Effector memory CD8-positive, alpha-beta T cell (primary cell): ENCODE measurements around the gene CERKL.

ENCODE experiments used
- ATAC-seq: fragments of 150-1000 bp; cut with Tn5 transposase; replicated peaks from 2 replicates; pipeline ENCODE4 v1.10.0; 2021; ENCODE audit warnings: mild to moderate bottlenecking, moderate library complexity
- DNase-seq, 3 experiments: peaks; one replicate each; pipeline ENCODE4 v3.0.0; 2021
- H3K27ac Mint-ChIP-seq, 2 donors: one replicate each; pipeline ENCODE4 v1.8.0; 2022; ENCODE audit warnings: mild to moderate bottlenecking in 2 of 2, mixed read lengths in 2 of 2, moderate library complexity in 2 of 2
- H3K27me3 Mint-ChIP-seq, 2 donors: one replicate each; pipeline ENCODE4 v1.8.0; 2022; ENCODE audit warnings: mixed read lengths in 2 of 2
- H3K36me3 Mint-ChIP-seq: one replicate; pipeline ENCODE4 v1.8.0; 2022; ENCODE audit warnings: mild to moderate bottlenecking, moderate library complexity, mixed read lengths; ENCODE audit not compliant: insufficient read depth
- H3K4me1 Mint-ChIP-seq, 2 donors: one replicate each; pipeline ENCODE4 v1.8.0; 2022; ENCODE audit warnings: low read depth in 2 of 2, mixed read lengths in 2 of 2
- H3K4me3 Mint-ChIP-seq, 2 donors: one replicate each; pipeline ENCODE4 v1.8.0; 2022; ENCODE audit warnings: mild to moderate bottlenecking in 2 of 2, mixed read lengths in 2 of 2, moderate library complexity in 2 of 2
- H3K9me3 Mint-ChIP-seq, 2 donors: one replicate each; pipeline ENCODE4 v1.8.0; 2022; ENCODE audit warnings: mixed read lengths in 2 of 2

The CERKL gene

DNA sequence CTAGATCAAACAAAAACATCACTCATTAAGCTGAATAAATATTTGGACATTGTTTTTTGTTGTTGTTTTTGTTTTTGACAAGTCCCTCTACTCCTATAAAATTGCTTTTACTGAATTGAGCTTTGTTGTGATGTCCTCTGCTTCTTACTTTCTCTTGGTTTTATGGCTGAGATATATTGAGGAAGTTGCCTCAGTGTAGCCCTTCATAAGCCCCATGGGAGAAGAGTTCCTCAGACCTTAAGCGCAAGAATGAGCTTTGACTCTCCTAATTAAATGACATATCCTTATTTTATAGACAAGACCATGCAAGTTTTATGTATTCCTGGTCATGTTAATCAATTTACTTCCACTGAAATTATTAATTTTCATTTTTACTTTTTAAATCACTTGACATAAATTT is 54.9 kb downstream of the CERKL start:
- H3K27me3 Mint-ChIP-seq: peaks cover 43 to 45% of the 10 kb centered on the region in 2 donors
- peaks cover 0 to 2% of the 10 kb centered on the region in 2 donors for H3K9me3 Mint-ChIP-seq
- no peak overlapping the region for H3K4me3 Mint-ChIP-seq
- no peaks in the 10 kb centered on the region for H3K36me3 Mint-ChIP-seq
- no peak overlapping the region for H3K27ac Mint-ChIP-seq
- ATAC-seq: no peak
- DNase-seq: no peak
- H3K4me1 Mint-ChIP-seq: peaks cover 0 to 4% of the 10 kb centered on the region in 2 donors

DNA sequence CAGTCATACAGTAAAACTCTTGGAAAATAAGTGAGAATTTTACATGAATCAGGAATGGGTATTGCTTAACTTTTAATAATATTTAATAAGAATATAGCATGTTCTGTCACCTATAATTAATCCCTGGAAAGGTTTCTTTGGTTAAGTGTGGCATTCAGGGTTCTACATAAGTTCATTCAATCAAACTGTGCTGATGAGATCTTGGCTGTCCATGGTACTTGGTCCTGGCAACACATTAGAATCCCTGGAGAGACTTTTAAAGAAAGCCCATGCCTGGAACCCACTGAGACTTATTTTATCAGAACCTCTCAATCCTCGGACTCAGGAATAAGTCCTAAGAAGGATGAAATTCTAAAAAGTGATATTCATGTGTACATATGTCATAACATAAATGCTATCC is 60.3 kb downstream of the CERKL start:
- Mint-ChIP-seq H3K27me3 (peaks cover 28 to 29% of the 10 kb centered on the region in 2 donors), H3K4me1 (no peaks in the 10 kb centered on the region), H3K36me3 (no peaks in the 10 kb centered on the region), H3K4me3 (no peak overlapping the region), H3K27ac (no peak overlapping the region), H3K9me3 (no peaks in the 10 kb centered on the region)
- ATAC-seq (no peak), DNase-seq (no peak)

DNA sequence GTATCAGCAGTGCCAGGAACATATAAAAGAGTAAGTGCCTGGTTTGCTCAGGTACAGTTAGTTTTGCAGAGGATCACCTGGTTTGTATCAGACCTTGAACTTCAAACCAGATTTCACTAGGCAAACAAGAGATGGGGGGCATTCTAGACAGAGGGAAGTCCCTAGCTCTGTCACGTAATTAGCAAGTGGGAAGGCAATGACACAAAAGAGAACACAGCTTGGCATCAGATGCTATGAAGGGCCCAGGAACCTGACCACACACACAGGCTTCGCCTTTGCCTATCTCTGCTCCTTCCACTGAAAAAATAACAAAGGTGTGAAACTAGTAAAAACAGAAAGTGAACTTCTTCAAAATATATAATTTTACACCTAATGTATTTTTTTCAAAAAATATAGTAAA is 62.6 kb downstream of the CERKL start:
- no peaks in the 10 kb centered on the region for H3K4me1 Mint-ChIP-seq
- H3K27ac Mint-ChIP-seq: no peak overlapping the region
- no peaks in the 10 kb centered on the region for H3K36me3 Mint-ChIP-seq
- peaks cover 10 to 13% of the 10 kb centered on the region in 2 donors for H3K27me3 Mint-ChIP-seq
- H3K9me3 Mint-ChIP-seq: no peaks in the 10 kb centered on the region
- DNase-seq (no peak), ATAC-seq (no peak)
- H3K4me3 Mint-ChIP-seq: no peak overlapping the region

DNA sequence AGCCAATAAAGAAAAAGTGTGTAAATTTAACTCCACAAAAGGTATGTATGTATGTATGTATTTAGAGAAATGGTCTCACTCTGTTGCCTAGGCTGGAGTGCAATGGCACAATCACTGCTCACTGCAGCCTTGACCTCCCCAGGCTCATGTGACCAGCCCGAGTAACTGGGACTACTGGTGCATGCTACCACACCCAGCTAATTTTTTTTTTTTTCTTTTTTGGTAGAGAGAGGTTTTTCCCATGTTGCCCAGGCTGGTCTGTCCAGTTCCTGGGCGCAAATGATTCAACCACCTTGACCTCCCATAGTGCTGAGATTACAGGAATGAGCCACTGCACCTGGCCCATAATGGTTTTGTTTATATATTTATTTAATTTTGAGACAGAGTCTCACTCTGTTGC is 67.1 kb downstream of the CERKL start:
- Mint-ChIP-seq H3K4me1 (peaks cover 5 to 24% of the 10 kb centered on the region in 2 donors), H3K4me3 (no peak overlapping the region), H3K36me3 (no peaks in the 10 kb centered on the region), H3K9me3 (no peaks in the 10 kb centered on the region), H3K27me3 (peaks cover 15 to 16% of the 10 kb centered on the region in 2 donors), H3K27ac (no peak overlapping the region)
- ATAC-seq (no peak), DNase-seq (no peak)

- no peak overlapping the region for H3K27ac Mint-ChIP-seq
- no peaks in the 10 kb centered on the region for H3K9me3 Mint-ChIP-seq
- H3K4me1 Mint-ChIP-seq: peaks cover 5 to 24% of the 10 kb centered on the region in 2 donors
- DNase-seq (no peak), ATAC-seq (no peak)
- H3K27me3 Mint-ChIP-seq: peaks cover 17 to 23% of the 10 kb centered on the region in 2 donors
- no peaks in the 10 kb centered on the region for H3K36me3 Mint-ChIP-seq
- H3K4me3 Mint-ChIP-seq: no peak overlapping the region
These were observed 68.4 kb downstream of the CERKL start for GRCh38 chr2:181588546-181588945.

DNA sequence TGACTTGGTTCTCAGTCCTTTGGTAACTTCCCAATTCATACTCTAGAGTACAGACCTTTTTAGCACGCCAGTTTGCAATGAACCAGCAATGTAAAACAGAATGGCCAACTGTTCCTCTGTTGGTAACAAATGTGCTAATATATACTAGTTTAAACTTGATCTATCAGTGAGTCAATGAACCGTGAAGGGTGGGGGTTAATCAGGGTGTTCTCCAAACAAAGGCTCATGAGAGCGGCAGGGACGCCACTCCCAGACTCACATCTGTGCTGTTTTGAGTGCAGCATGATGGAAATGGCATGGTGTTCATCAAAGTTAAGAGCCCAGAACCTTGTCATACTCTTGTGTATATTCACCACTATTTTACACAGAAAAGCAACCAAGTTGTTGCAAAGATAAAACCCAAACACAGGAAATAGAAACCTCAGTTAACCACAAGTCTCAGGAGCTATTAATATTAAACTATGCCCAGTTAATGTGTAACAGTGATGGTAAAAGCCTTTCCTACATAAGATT is 70.3 kb downstream of the CERKL start:
- DNase-seq (peak in 1 of 3 experiments; percentile 2), ATAC-seq (peak; percentile 73)
- Mint-ChIP-seq H3K36me3 (no peaks in the 10 kb centered on the region), H3K4me1 (peaks cover 5 to 24% of the 10 kb centered on the region in 2 donors), H3K27me3 (peaks cover 33 to 40% of the 10 kb centered on the region in 2 donors), H3K4me3 (peak overlapping the region in 1 of 2 donors; percentile 24), H3K27ac (peak overlapping the region in 1 of 2 donors; percentile 18), H3K9me3 (no peaks in the 10 kb centered on the region)

GRCh38 chr2:181585732-181586131 is 71.2 kb downstream of the CERKL start:
- no peak for DNase-seq
- H3K36me3 Mint-ChIP-seq: no peaks in the 10 kb centered on the region
- H3K4me1 Mint-ChIP-seq: peaks cover 5 to 24% of the 10 kb centered on the region in 2 donors
- H3K4me3 Mint-ChIP-seq: no peak overlapping the region
- H3K27me3 Mint-ChIP-seq: peaks cover 38 to 49% of the 10 kb centered on the region in 2 donors
- H3K27ac Mint-ChIP-seq: no peak overlapping the region
- ATAC-seq: no peak
- no peaks in the 10 kb centered on the region for H3K9me3 Mint-ChIP-seq

DNA sequence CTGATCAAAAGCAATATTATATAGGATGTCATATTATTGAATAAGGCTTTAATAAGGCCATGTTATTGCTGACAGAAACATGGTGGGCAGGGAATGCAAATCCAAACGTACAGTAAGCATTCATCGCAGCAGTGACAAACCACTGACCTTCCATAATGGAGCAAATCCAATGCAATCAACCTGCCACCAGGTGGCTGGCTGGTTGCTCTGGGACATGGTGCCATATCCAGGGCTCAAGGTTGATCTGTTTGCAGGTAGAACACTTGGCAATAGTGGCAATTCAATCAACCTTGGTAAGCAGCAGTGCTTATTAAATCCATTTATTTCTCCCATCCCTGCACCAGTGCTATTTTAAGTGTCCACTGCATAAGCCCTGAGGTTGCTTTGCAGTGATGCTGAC is 75.4 kb downstream of the CERKL start:
- Mint-ChIP-seq H3K27me3 (peaks cover 28 to 38% of the 10 kb centered on the region in 2 donors), H3K4me3 (no peak overlapping the region), H3K27ac (no peak overlapping the region)

GRCh38 chr2:181578829-181579228 is 78.1 kb downstream of the CERKL start:
- DNase-seq: no peak
- H3K27me3 Mint-ChIP-seq: peaks cover 27 to 29% of the 10 kb centered on the region in 2 donors
- H3K4me3 Mint-ChIP-seq: no peak overlapping the region
- H3K27ac Mint-ChIP-seq: no peak overlapping the region
- H3K36me3 Mint-ChIP-seq: no peaks in the 10 kb centered on the region
- ATAC-seq: no peak
- H3K9me3 Mint-ChIP-seq: no peaks in the 10 kb centered on the region
- no peaks in the 10 kb centered on the region for H3K4me1 Mint-ChIP-seq

More for the DNA sequence above, 75.4 kb downstream of the CERKL start:
- Mint-ChIP-seq H3K9me3 (no peaks in the 10 kb centered on the region), H3K36me3 (no peaks in the 10 kb centered on the region), H3K4me1 (peaks cover 2 to 10% of the 10 kb centered on the region in 2 donors)
- DNase-seq (no peak), ATAC-seq (no peak)

- Mint-ChIP-seq H3K4me3 (no peak overlapping the region), H3K4me1 (no peaks in the 10 kb centered on the region), H3K9me3 (no peaks in the 10 kb centered on the region), H3K27me3 (peaks cover 8 to 26% of the 10 kb centered on the region in 2 donors), H3K36me3 (peaks cover 3% of the 10 kb centered on the region), H3K27ac (no peak overlapping the region)
- no peak for DNase-seq
- ATAC-seq: no peak
These were observed 80.5 kb downstream of the CERKL start for GRCh38 chr2:181576431-181576830.

- no peaks in the 10 kb centered on the region for H3K4me1 Mint-ChIP-seq
- H3K36me3 Mint-ChIP-seq: peaks cover 3% of the 10 kb centered on the region
- DNase-seq: no peak
- H3K9me3 Mint-ChIP-seq: no peaks in the 10 kb centered on the region
- ATAC-seq: no peak
- no peak overlapping the region for H3K27ac Mint-ChIP-seq
- H3K4me3 Mint-ChIP-seq: no peak overlapping the region
- peaks cover 0 to 20% of the 10 kb centered on the region in 2 donors for H3K27me3 Mint-ChIP-seq
These were observed 81.3 kb downstream of the CERKL start for GRCh38 chr2:181575650-181576025.

DNA sequence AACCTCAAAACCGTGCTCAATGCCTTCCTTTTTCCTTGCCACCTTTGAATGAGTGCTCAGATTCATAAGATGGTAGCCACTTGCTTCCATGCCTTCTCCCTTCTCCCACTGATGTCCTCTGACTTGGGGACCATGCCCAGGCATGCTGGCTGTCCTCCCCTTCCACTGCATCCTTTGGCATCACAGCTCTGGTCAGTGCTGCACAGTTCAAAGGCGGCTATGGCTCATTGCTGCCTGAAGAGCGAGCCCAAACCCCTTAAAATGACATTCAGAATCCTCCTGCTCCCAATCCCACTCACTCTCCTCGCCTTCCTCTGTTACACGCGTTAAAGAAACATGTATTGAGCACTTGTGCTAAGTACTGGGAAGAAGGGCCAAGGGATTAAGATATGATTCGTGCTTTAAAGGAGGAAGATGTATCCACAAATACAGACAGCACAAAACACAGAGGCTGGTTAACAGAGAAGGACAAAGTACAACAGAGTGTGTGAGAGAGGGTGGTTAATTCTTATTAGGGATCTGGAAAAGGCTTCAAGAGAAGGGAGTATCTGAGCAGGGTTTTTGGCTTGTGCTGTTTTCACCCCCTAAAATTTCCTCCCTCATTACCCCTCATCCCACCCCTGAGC is 81.8 kb downstream of the CERKL start:
- no peaks in the 10 kb centered on the region for H3K9me3 Mint-ChIP-seq
- no peak overlapping the region for H3K27ac Mint-ChIP-seq
- ATAC-seq: no peak
- H3K4me1 Mint-ChIP-seq: no peaks in the 10 kb centered on the region
- no peak for DNase-seq
- H3K27me3 Mint-ChIP-seq: peaks cover 0 to 19% of the 10 kb centered on the region in 2 donors
- H3K4me3 Mint-ChIP-seq: no peak overlapping the region
- H3K36me3 Mint-ChIP-seq: peaks cover 3% of the 10 kb centered on the region

DNA sequence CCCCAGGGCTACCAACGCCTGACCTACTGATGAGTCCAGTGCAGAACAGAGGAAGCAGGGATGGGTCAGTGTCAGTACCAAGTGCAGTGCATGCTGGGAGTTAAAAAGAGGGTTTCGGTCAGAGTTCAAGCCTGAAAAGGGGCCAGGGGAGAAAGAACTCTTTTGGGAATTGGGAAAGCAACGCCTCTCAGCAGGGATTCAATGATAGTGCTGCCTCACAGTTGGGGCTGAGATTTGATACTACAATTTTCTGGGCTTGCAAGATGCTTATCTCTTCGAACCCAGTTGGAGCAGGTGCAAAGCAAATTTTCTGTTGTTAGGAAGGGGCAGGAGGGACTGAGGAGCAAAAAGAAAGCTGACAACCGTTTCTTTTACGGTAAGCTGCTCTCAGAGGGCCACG is 82.6 kb downstream of the CERKL start:
- no peaks in the 10 kb centered on the region for H3K4me1 Mint-ChIP-seq
- peaks cover 4 to 19% of the 10 kb centered on the region in 2 donors for H3K27me3 Mint-ChIP-seq
- no peak for ATAC-seq
- no peak for DNase-seq
- H3K9me3 Mint-ChIP-seq: no peaks in the 10 kb centered on the region
- no peak overlapping the region for H3K4me3 Mint-ChIP-seq
- peaks cover 3% of the 10 kb centered on the region for H3K36me3 Mint-ChIP-seq
- H3K27ac Mint-ChIP-seq: no peak overlapping the region

DNA sequence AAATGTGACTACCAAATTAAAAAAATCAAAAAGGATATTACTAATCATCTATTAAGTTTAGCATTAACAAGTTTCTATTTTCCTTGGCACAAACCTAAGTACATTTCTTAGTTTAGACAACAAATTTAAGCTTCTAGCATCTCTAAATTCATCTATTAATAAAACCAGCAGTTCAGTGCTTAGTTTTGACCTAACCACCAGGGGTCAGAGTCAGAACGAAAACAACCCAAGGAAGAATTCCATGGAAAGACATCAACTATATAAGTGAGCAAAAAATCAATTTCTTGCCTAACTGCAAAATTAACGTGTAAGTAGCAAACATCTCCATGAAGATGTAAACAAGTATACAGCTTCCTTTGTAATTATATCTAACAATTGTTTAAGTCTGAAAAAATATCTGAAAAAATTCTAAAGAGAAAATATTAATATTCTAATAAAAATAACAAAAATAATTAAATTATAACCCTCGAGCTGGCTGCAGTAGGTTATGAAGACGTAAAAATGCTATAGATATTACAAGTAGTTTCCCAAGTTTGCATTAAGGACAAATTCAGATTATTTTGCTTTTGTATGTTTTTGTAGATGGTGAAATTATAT is 83.7 kb downstream of the CERKL start:
- no peak for ATAC-seq
- H3K27ac Mint-ChIP-seq: no peak overlapping the region
- peaks cover 9 to 19% of the 10 kb centered on the region in 2 donors for H3K27me3 Mint-ChIP-seq
- DNase-seq: no peak
- H3K4me1 Mint-ChIP-seq: no peaks in the 10 kb centered on the region
- peaks cover 3% of the 10 kb centered on the region for H3K36me3 Mint-ChIP-seq
- H3K4me3 Mint-ChIP-seq: no peak overlapping the region
- H3K9me3 Mint-ChIP-seq: no peaks in the 10 kb centered on the region
